T-helper 2 cell treated with Interferon-gamma antibody and Interleukin-4, amounts not matched to agents 100 ng/mL and 5 ng/mL, for 36 hours (primary cell): ENCODE measurements around the gene SCAI. TPM values are rescaled to one million over a fixed set of nuclear protein-coding genes. Genes with fewer than 3 reads are reported as not detected.

Source experiments
- intact Hi-C: fragments of 100-400 bp; cut with micrococcal nuclease; formaldehyde crosslinking; loops from one replicate; pipeline ENCODE4 v1.15.1; 2023
- total RNA-seq: library from RNA; stranded (reverse); gene quantifications from 2 replicates; pipeline ENCODE4 v1.2.3, GENCODE V29; 2022

Gene SCAI
- total RNA-seq, 1 donor from 2014 or later, result 12.2 TPM

GRCh38 chr9:124897570-124898460, 245.5 kb downstream of the SCAI start:
- intact Hi-C loops, result no loop called here

- intact Hi-C loops, result loop anchor here (1.0 kb wide), 1 partner anchor 120 kb away; no protein-coding TSS in a partner anchor
Measured at GRCh38 chr9:124894741-124895170, 248.6 kb downstream of the SCAI start.

- intact Hi-C loops, result loop anchor here (1.0 kb wide), 1 partner anchor 120 kb away; no protein-coding TSS in a partner anchor
Measured at GRCh38 chr9:124894035-124894740, 249.1 kb downstream of the SCAI start.

Other genes with a start within 250 kb of the SCAI start
- 13.5 and 15.3 TPM in 2 replicates for gene GOLGA1, start 202.4 kb downstream of the SCAI start, total RNA-seq
- gene PPP6C, start 46.3 kb upstream of the SCAI start, total RNA-seq, result 50.6 and 57.1 TPM in 2 replicates
- 19.2 and 19.8 TPM in 2 replicates for gene RABEPK, start 57.0 kb upstream of the SCAI start, total RNA-seq
- gene HSPA5, start 97.8 kb upstream of the SCAI start, total RNA-seq, result 274 and 277 TPM in 2 replicates
- 49.4 and 51.9 TPM in 2 replicates for gene GAPVD1, start 118.3 kb upstream of the SCAI start, total RNA-seq